Pancreas (tissue), 10 donors: ENCODE data around the gene ZNF281. TPM values are rescaled to one million over a fixed set of nuclear protein-coding genes. Genes with fewer than 3 reads are reported as not detected.
"Not testable (repeated sequence)": the region's sequence is repeated elsewhere in the genome, so short reads cannot be mapped to it uniquely, and the experiment has no call there.

ENCODE experiments used
- ATAC-seq, 4 donors: fragments of 200-7000 bp; cut with Tn5 transposase; one replicate each; pipeline versions ENCODE4 v1.8.0 to v1.9.1; 2020; ENCODE audit warnings: mild to moderate bottlenecking in 4 of 4, moderate library complexity in 4 of 4
- DNase-seq, 6 donors: peaks; one replicate each; pipeline ENCODE4 v3.0.0-alpha.2; 2020
- FAIRE-seq: peaks from 2 replicates; lab custom pipeline; 2012; peaks lifted over from hg19 to GRCh38; lab: Jason Lieb, UNC
- H3K27ac ChIP-seq, 4 donors: fragments of 200-600 bp; sonication (generic); 1 replicate in 3 of 4; 2 replicates in 1 of 4; pipeline versions ENCODE4 v1.5.0 to v1.8.0; 2020
- H3K27me3 ChIP-seq, 4 donors: fragments of 200-600 bp; one replicate each; pipeline ENCODE4 v1.8.0; 2021
- H3K36me3 ChIP-seq, 3 donors: fragments of 200-600 bp; sonication (generic) in 1 of 3; one replicate each; pipeline versions ENCODE4 v1.5.0 to v1.8.0; 2020 to 2021
- H3K4me1 ChIP-seq, 3 donors: fragments of 200-600 bp; one replicate each; pipeline ENCODE4 v1.8.0; 2021
- H3K4me3 ChIP-seq, 4 donors: fragments of 200-600 bp; sonication (generic) in 2 of 4; one replicate each; pipeline versions ENCODE4 v1.5.0 to v1.8.0; 2020 to 2021
- H3K9me3 ChIP-seq, 4 donors: fragments of 200-600 bp; one replicate each; pipeline ENCODE4 v1.8.0; 2021
- WGBS, 2 donors: extraction: QIAGEN DNeasy Blood & Tissue Kit; methylation state at CpG; one replicate each; pipeline ENCODE4 v1.1.7; 2013; 5-methylcytosine and 5-hydroxymethylcytosine counted together
- intact Hi-C, 3 donors: fragments of 100-400 bp; cut with DNase I; formaldehyde crosslinking; loops; one replicate each; pipeline versions ENCODE4 v1.11.1 to v1.14.2; 2022
- polyA plus RNA-seq, 2 donors: library from polyadenylated mRNA; stranded (reverse); fragments of 200-250 nt; gene quantifications; one replicate each; pipeline ENCODE4 v1.2.3, GENCODE V29; 2013
- total RNA-seq, 6 donors: library from RNA; stranded (reverse); fragmentation: NEBNext Ultra II Directional in 4 of 6; extraction: Animal tissue kit (Norgen Biotek cat#: 25700) in 4 of 6; gene quantifications; one replicate each; pipeline versions ENCODE4 v1.2.1 to v1.2.4, GENCODE V29; 2021 to 2023
- TF ChIP-seq, protein P1 (sequence below), 4 donors: fragments of 200-600 bp; sonication (generic) in 3 of 4; IDR thresholded peaks; one replicate each; pipeline versions ENCODE4 v1.5.0 to v1.8.0; 2021; ENCODE audit warnings: antibody characterized with exemption in 4 of 4
- donor health status: healthy with polysubstance abuse.
- donor health status: DM: no; HTN: no; CAD: no; lungs with moderate emphysema.
- donor health status: DM: no; HTN: no; CAD: no.
- donor health status: control.
- donor health status: control.
- donor health status: Bipolar disorder and iron deficiency.
- donor health status: DM: yes; HTN: yes; CAD: no.
- donor health status: DM: no; HTN: no; CAD: no.
- donor health status: DM: no; HTN: no; CAD: no.
- donor health status: DM: yes; HTN: yes; CAD: no.

Gene ZNF281
- total and polyA plus RNA-seq, 8 donors, result 2.2 to 10.0 (median 4.0) TPM

DNA sequence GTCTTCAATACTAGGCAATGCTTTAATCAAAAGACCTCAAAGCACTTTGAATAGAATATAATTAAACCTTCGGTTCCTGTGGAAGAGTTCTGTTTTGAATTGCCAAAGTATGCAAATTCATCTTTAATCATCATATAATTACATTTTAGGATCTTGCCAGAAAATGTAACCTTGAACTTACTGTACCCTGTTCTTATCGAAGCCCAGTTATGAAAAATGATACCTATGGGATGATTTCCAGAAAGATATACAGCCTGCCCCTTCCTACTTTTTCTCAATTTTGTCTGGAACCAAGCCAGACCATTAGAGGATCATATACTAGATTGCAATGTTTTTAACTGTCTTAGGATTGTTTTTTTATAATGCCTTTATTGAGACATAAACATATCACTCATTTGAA lies 34.0 kb upstream of the ZNF281 start:
- no peaks in the 10 kb centered on the region for H3K9me3 ChIP-seq
- no peaks in the 10 kb centered on the region for H3K4me1 ChIP-seq
- DNase-seq, result no peak
- H3K4me3 ChIP-seq, result no peak overlapping the region
- WGBS, 2 donors, result 24 to 26% methylated on average over 2 of the region's 2 CpGs
- TF ChIP-seq, protein P1, sequence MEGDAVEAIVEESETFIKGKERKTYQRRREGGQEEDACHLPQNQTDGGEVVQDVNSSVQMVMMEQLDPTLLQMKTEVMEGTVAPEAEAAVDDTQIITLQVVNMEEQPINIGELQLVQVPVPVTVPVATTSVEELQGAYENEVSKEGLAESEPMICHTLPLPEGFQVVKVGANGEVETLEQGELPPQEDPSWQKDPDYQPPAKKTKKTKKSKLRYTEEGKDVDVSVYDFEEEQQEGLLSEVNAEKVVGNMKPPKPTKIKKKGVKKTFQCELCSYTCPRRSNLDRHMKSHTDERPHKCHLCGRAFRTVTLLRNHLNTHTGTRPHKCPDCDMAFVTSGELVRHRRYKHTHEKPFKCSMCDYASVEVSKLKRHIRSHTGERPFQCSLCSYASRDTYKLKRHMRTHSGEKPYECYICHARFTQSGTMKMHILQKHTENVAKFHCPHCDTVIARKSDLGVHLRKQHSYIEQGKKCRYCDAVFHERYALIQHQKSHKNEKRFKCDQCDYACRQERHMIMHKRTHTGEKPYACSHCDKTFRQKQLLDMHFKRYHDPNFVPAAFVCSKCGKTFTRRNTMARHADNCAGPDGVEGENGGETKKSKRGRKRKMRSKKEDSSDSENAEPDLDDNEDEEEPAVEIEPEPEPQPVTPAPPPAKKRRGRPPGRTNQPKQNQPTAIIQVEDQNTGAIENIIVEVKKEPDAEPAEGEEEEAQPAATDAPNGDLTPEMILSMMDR (IDR thresholded peaks at IDR 0.05), result no peak
- no peak overlapping the region for H3K27ac ChIP-seq
- ATAC-seq, result no peak
- H3K36me3 ChIP-seq, result no peaks in the 10 kb centered on the region
- H3K27me3 ChIP-seq, result no peaks in the 10 kb centered on the region
- FAIRE-seq, result no peak
- intact Hi-C loops, result no loop called here

GRCh38 chr1:200442537-200443156 lies 32.8 kb upstream of the ZNF281 start:
- no peak for FAIRE-seq
- WGBS, 2 donors, result 57 to 71% methylated on average over 3 of the region's 3 CpGs
- Histone ChIP-seq H3K4me1 (no peaks in the 10 kb centered on the region), H3K27ac (no peak overlapping the region), H3K9me3 (no peaks in the 10 kb centered on the region), H3K4me3 (no peak overlapping the region), H3K36me3 (no peaks in the 10 kb centered on the region), H3K27me3 (no peaks in the 10 kb centered on the region)
- intact Hi-C loops, result no loop called here
- no peak for DNase-seq
- TF ChIP-seq, protein P1 (IDR thresholded peaks at IDR 0.05), result no peak
- no peak for ATAC-seq

DNA sequence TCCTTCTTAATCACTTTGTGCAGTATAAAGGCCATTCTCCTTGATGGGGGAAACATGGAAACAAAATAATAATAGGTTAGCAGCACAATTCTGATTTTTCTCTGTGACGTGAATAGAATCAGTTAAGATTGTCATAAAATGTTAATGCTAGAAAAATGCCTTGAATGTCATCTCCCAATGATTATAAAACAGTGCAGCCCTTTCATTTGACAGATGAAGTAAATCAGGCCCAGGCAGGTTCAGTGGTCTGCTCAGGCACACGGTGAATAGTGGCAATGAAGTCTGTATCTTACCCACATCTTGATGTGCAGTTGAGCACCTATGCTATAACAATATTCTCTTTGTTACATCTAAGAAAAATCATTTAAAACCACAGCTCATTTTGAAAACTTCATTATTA lies 32.2 kb upstream of the ZNF281 start:
- WGBS, 2 donors, result 62 to 69% methylated on average over 2 of the region's 2 CpGs
- DNase-seq (no peak), ATAC-seq (no peak), FAIRE-seq (no peak)
- no peak overlapping the region for H3K4me3 ChIP-seq
- TF ChIP-seq, protein P1 (IDR thresholded peaks at IDR 0.05), result no peak
- H3K27me3 ChIP-seq, result no peaks in the 10 kb centered on the region
- no peaks in the 10 kb centered on the region for H3K9me3 ChIP-seq
- no peak overlapping the region for H3K27ac ChIP-seq
- intact Hi-C loops, result no loop called here
- no peaks in the 10 kb centered on the region for H3K36me3 ChIP-seq
- H3K4me1 ChIP-seq, result peaks cover 0 to 4% (median 0%) of the 10 kb centered on the region in 3 donors

DNA sequence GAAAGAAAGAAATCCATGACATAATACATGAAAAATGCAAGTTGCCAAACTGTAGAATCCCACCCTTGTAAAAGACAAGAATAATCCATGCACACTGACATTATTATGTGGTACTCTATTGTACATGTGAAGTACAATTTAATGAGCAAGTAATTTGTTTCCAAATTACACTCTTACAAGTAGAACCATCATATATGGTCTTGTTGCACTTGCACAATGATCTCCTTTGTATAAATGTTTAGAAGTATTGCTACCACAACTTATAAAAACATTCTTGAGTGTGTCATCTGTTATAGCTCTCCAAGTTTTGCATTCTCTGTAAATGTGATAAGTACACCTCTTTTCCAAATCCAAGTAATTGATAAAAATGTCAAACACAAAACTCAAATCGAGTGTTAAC lies 29.1 kb upstream of the ZNF281 start:
- intact Hi-C loops, result no loop called here
- H3K27me3 ChIP-seq, result no peaks in the 10 kb centered on the region
- ATAC-seq (no peak), DNase-seq (no peak), FAIRE-seq (no peak)
- H3K36me3 ChIP-seq, result no peaks in the 10 kb centered on the region
- peaks cover 0 to 5% (median 0%) of the 10 kb centered on the region in 3 donors for H3K4me1 ChIP-seq
- 78 to 86% methylated on average over 1 of the region's 1 CpG for WGBS, 2 donors
- H3K4me3 ChIP-seq, result no peak overlapping the region
- H3K27ac ChIP-seq, result no peak overlapping the region
- TF ChIP-seq, protein P1 (IDR thresholded peaks at IDR 0.05), result no peak
- H3K9me3 ChIP-seq, result no peaks in the 10 kb centered on the region

DNA sequence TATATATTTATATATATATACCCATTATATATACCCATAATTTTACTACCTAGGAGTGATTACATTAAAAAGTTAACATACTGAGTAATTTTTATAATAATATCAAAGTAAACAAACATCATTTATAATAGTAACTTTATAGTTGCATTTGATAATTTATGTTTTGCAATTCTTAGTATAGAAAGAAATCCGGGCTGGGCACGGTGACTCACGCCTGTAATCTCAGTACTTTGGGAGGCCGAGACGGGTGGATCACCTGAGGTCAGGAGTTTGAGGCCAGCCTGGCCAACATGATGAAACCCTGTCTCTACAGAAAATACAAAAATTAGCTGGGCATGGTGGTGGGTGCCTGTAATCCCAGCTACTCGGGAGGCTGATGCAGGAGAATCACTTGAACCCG lies 28.6 kb upstream of the ZNF281 start:
- FAIRE-seq, result not testable (repeated sequence)
- 94 to 99% methylated on average over 7 of the region's 7 CpGs for whole genome bisulfite sequencing, 2 donors

More for the DNA sequence above, 28.6 kb upstream of the ZNF281 start:
- H3K27ac ChIP-seq, H3K36me3 ChIP-seq, intact Hi-C loops, H3K4me3 ChIP-seq, H3K9me3 ChIP-seq, H3K27me3 ChIP-seq, ATAC-seq, H3K4me1 ChIP-seq, DNase-seq: not testable (repeated sequence)
